GM18498 (cell line): ENCODE results near the gene MRPL46.
A peak's percentile ranks its signal among the peaks of the same experiment; 100 is the strongest.

ENCODE experiments used
- ATAC-seq: cut with Tn5 transposase; IDR thresholded peaks from one replicate; pipeline ENCODE4 v1.9.1; 2021; ENCODE audit warnings: mild to moderate bottlenecking, moderate library complexity; ENCODE audit not compliant: unreplicated experiment

The MRPL46 gene

GRCh38 chr15:88467073-88467934 lies at the start of gene MRPL46, which contains the start of gene MRPS11:
MRPL46 (minus strand) TSS chr15:88467388; CDS start chr15:88467377, 11 bp downstream.
MRPS11 (plus strand) TSS chr15:88467708; CDS start chr15:88467718, 10 bp downstream.
- peak; percentile 90 for ATAC-seq

GRCh38 chr15:88513195-88513594 lies 46.0 kb upstream of the MRPL46 start:
- ATAC-seq, result no peak

- no peak for ATAC-seq
Observed at GRCh38 chr15:88512601-88513000, 45.4 kb upstream of the MRPL46 start.

GRCh38 chr15:88512078-88512477 lies 44.9 kb upstream of the MRPL46 start:
- ATAC-seq, result no peak

GRCh38 chr15:88511161-88511560 lies 44.0 kb upstream of the MRPL46 start:
- ATAC-seq, result no peak

GRCh38 chr15:88509964-88510363 lies 42.8 kb upstream of the MRPL46 start:
- no peak for ATAC-seq

GRCh38 chr15:88509321-88509720 lies 42.1 kb upstream of the MRPL46 start:
- ATAC-seq, result no peak

- ATAC-seq, result no peak
Observed at GRCh38 chr15:88506628-88507027, 39.4 kb upstream of the MRPL46 start.

GRCh38 chr15:88505721-88506120 lies 38.5 kb upstream of the MRPL46 start:
- ATAC-seq, result no peak

- no peak for ATAC-seq
Observed at GRCh38 chr15:88504445-88504844, 37.3 kb upstream of the MRPL46 start.

GRCh38 chr15:88498996-88499395 lies 31.8 kb upstream of the MRPL46 start:
- ATAC-seq, result no peak

- no peak for ATAC-seq
Observed at GRCh38 chr15:88497109-88497765, 30.0 kb upstream of the MRPL46 start.

GRCh38 chr15:88493844-88494243 lies 26.7 kb upstream of the MRPL46 start:
- no peak for ATAC-seq

GRCh38 chr15:88491158-88491557 lies 24.0 kb upstream of the MRPL46 start:
- ATAC-seq, result no peak

- ATAC-seq, result no peak
Observed at GRCh38 chr15:88490036-88490435, 22.8 kb upstream of the MRPL46 start.

- no peak for ATAC-seq
Observed at GRCh38 chr15:88489321-88489720, 22.1 kb upstream of the MRPL46 start.

GRCh38 chr15:88487796-88488523 lies 20.8 kb upstream of the MRPL46 start:
- ATAC-seq, result no peak

GRCh38 chr15:88487178-88487795 lies 20.1 kb upstream of the MRPL46 start:
- ATAC-seq, result no peak

GRCh38 chr15:88484682-88485331 lies 17.6 kb upstream of the MRPL46 start:
- no peak for ATAC-seq

- ATAC-seq, result no peak
Observed at GRCh38 chr15:88482263-88482662, 15.1 kb upstream of the MRPL46 start.
